Renal pelvis (tissue), 4 donors: ENCODE data around the gene SPNS3. TPM values are rescaled to one million over a fixed set of nuclear protein-coding genes. Genes with fewer than 3 reads are reported as not detected.

Source experiments
- DNase-seq: peaks from one replicate; pipeline ENCODE4 v3.0.0-alpha.2; 2013
- polyA plus RNA-seq, 3 donors: library from polyadenylated mRNA; unstranded; fragments of 120-200 nt; gene quantifications; one replicate each; pipeline ENCODE4 v1.2.1, GENCODE V29; 2013; ENCODE audit not compliant: insufficient read length in 3 of 3

Gene SPNS3
- polyA plus RNA-seq, 3 donors = 2.5 to 4.1 (median 3.8) TPM

GRCh38 chr17:4487820-4488716 lies 54.3 kb downstream of the SPNS3 start:
- no peak for DNase-seq

GRCh38 chr17:4488989-4489595 lies 55.4 kb downstream of the SPNS3 start:
- no peak for DNase-seq

- DNase-seq = no peak
These were observed 56.4 kb downstream of the SPNS3 start for GRCh38 chr17:4490109-4490591.

GRCh38 chr17:4490637-4491061 lies 56.9 kb downstream of the SPNS3 start:
- no peak for DNase-seq

GRCh38 chr17:4492721-4493561 lies 59.2 kb downstream of the SPNS3 start:
- peak; percentile 81 for DNase-seq

- DNase-seq = no peak
These were observed 63.5 kb downstream of the SPNS3 start for GRCh38 chr17:4497101-4497824.

GRCh38 chr17:4498461-4499397 lies 65.0 kb downstream of the SPNS3 start, which contains the start of gene SPNS2:
Gene SPNS2 (plus strand): TSS chr17:4498881. CDS start chr17:4499048, 167 bp downstream.
- DNase-seq = no peak

GRCh38 chr17:4499431-4500190 lies 65.9 kb downstream of the SPNS3 start:
- DNase-seq = no peak

- no peak for DNase-seq
These were observed 66.4 kb downstream of the SPNS3 start for GRCh38 chr17:4500191-4500571.

GRCh38 chr17:4501295-4501949 lies 67.7 kb downstream of the SPNS3 start:
- DNase-seq = no peak

- no peak for DNase-seq
These were observed 68.9 kb downstream of the SPNS3 start for GRCh38 chr17:4502466-4503154.

- no peak for DNase-seq
These were observed 69.7 kb downstream of the SPNS3 start for GRCh38 chr17:4503283-4504025.

GRCh38 chr17:4504188-4504587 lies 70.4 kb downstream of the SPNS3 start:
- no peak for DNase-seq

- DNase-seq = no peak
These were observed 71.4 kb downstream of the SPNS3 start for GRCh38 chr17:4505187-4505586.

- no peak for DNase-seq
These were observed 72.6 kb downstream of the SPNS3 start for GRCh38 chr17:4506175-4506813.

GRCh38 chr17:4506892-4507291 lies 73.2 kb downstream of the SPNS3 start:
- no peak for DNase-seq
